Uterus (tissue), 4 donors: ENCODE results near the gene ZBTB11. TPM values are rescaled to one million over a fixed set of nuclear protein-coding genes. Genes with fewer than 3 reads are reported as not detected.
"Not testable (repeated sequence)": the region's sequence is repeated elsewhere in the genome, so short reads cannot be mapped to it uniquely, and the experiment has no call there.

ENCODE experiments used
- DNase-seq, 2 donors: peaks; one replicate each; pipeline ENCODE4 v3.0.0-alpha.2; 2019 to 2020
- H3K27ac ChIP-seq, 2 donors: fragments of 200-600 bp; sonication (generic); 1 replicate in 1 of 2; 2 replicates in 1 of 2; pipeline ENCODE4 v1.5.1; 2016 to 2018
- H3K27me3 ChIP-seq, 2 donors: fragments of 200-600 bp; sonication (generic); one replicate each; pipeline ENCODE4 v1.5.1; 2018 to 2019; ENCODE audit warnings: control low read depth in 1 of 2
- H3K36me3 ChIP-seq, 2 donors: fragments of 200-600 bp; sonication (generic); one replicate each; pipeline ENCODE4 v1.5.1; 2019; ENCODE audit warnings: control low read depth in 1 of 2
- H3K4me1 ChIP-seq, 2 donors: fragments of 200-600 bp; sonication (generic); one replicate each; pipeline ENCODE4 v1.5.1; 2018 to 2019; ENCODE audit warnings: control low read depth in 1 of 2
- H3K4me3 ChIP-seq, 2 donors: fragments of 200-600 bp; sonication (generic); 1 replicate in 1 of 2; 2 replicates in 1 of 2; pipeline ENCODE4 v1.5.1; 2018 to 2019; ENCODE audit warnings: mild to moderate bottlenecking in 1 of 2
- H3K9me3 ChIP-seq, 2 donors: fragments of 200-600 bp; sonication (generic); one replicate each; pipeline ENCODE4 v1.5.1; 2019; ENCODE audit warnings: control low read depth in 1 of 2
- POLR2A ChIP-seq, 2 donors: fragments of 450-650 bp; IDR thresholded peaks; one replicate each; pipeline ENCODE4 v1.6.1; 2016; ENCODE audit warnings: antibody characterized with exemption in 2 of 2, mild to moderate bottlenecking in 1 of 2, moderate library complexity in 1 of 2
- intact Hi-C: fragments of 100-400 bp; cut with DNase I; formaldehyde crosslinking; loops from one replicate; pipeline ENCODE4 v1.15.1; 2023; ENCODE audit warnings: low total_unique reads
- total RNA-seq, 4 donors: library from RNA; depleted of rRNA in 3 of 4; stranded (reverse); fragments of >200 nt in 3 of 4; gene quantifications; one replicate each; pipeline versions ENCODE4 v1.1.0 to v1.2.4, GENCODE V29; 2014 to 2023
- TF ChIP-seq, protein P1 (sequence below), 4 experiments: fragments of 200-600 bp in 2 of 4; fragments of 450-650 bp in 2 of 4; sonication (generic) in 2 of 4; IDR thresholded peaks; one replicate each; pipeline ENCODE4 v1.5.1; 2016 to 2019; ENCODE audit warnings: antibody characterized with exemption in 4 of 4, mild to moderate bottlenecking in 2 of 4, moderate library complexity in 1 of 4
- donor health status: DM: yes; HTN: yes; CAD: no.

ZBTB11 gene
- total RNA-seq, 4 donors from 2014 or later: 16.1 to 42.0 (median 25.7) TPM

DNA sequence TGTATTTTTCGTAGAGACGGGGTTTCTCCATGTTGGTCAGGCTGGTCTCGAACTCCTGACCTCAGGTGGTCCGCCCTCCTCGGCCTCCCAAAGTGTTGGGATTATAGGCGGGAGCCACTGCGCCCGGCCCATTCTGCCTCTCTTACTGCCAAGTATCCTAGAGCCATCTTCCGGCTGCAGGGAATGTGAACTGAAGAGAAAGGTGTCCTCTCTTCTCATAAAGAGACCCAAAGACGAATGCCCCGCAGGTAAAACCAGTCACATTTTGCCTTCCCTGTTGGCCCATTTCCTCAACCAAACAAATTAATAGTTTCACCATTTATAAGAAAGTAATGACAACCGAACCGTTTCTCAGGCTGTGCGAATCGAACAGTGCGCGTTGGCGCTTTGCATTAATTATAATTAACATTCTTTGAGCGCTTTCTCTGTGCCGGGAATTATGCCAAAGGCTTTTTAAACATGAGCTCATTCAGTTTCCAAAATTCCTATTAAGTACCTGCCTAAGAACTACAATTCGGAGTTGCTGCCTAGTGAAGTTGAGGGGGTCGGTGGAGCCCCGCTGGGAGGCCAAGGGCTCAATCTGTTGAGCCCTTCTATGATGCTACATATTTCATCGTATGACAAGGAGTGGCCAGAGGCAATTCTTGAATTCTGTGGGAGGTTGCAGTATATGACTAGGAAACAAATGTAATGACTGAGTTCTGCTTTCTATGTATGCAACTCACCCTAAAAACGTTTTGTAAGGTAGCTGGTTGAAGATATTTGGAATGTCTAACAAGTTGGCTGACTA lies 10.4 kb upstream of the ZBTB11 start:
- intact Hi-C loops: no loop called here
- DNase-seq: no peak
- Histone ChIP-seq H3K27me3 (no peaks in the 10 kb centered on the region), H3K9me3 (no peaks in the 10 kb centered on the region), H3K4me1 (no peaks in the 10 kb centered on the region), H3K4me3 (peak overlapping the region; percentile 56 to 77), H3K36me3 (no peaks in the 10 kb centered on the region), H3K27ac (peak overlapping the region; percentile 92 to 98)
- no peak for TF ChIP-seq POLR2A (IDR thresholded peaks at IDR 0.05)
- TF ChIP-seq, protein P1, sequence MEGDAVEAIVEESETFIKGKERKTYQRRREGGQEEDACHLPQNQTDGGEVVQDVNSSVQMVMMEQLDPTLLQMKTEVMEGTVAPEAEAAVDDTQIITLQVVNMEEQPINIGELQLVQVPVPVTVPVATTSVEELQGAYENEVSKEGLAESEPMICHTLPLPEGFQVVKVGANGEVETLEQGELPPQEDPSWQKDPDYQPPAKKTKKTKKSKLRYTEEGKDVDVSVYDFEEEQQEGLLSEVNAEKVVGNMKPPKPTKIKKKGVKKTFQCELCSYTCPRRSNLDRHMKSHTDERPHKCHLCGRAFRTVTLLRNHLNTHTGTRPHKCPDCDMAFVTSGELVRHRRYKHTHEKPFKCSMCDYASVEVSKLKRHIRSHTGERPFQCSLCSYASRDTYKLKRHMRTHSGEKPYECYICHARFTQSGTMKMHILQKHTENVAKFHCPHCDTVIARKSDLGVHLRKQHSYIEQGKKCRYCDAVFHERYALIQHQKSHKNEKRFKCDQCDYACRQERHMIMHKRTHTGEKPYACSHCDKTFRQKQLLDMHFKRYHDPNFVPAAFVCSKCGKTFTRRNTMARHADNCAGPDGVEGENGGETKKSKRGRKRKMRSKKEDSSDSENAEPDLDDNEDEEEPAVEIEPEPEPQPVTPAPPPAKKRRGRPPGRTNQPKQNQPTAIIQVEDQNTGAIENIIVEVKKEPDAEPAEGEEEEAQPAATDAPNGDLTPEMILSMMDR (IDR thresholded peaks at IDR 0.05): no peak

DNA sequence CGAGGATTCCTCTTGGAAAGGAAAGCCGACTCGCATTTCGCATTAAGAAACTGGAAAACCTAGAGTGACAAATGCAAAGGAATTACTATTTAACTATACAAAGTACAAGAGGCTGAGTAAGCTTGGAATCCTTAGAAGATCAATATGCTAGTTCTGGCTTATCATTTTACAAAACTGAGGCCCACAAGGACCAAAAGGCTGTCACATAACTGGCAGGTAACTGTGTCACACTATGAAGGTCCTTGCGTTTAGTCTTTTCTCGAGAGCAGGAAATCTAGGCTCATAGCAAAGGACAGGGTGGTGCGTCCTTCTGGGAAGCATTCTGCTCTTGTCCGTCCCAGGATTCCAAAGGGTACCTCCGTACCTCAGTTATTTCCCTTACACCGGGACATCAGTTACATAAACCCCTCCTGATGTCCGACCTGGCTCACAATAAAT lies 9.0 kb upstream of the ZBTB11 start:
- TF ChIP-seq, protein P1 (IDR thresholded peaks at IDR 0.05): no peak
- no peak for TF ChIP-seq POLR2A (IDR thresholded peaks at IDR 0.05)
- DNase-seq: no peak
- intact Hi-C loops: no loop called here
- Histone ChIP-seq H3K4me3 (peak overlapping the region; percentile 56 to 77), H3K4me1 (no peaks in the 10 kb centered on the region), H3K36me3 (no peaks in the 10 kb centered on the region), H3K27ac (peak overlapping the region; percentile 92 to 98), H3K9me3 (no peaks in the 10 kb centered on the region), H3K27me3 (no peaks in the 10 kb centered on the region)

DNA sequence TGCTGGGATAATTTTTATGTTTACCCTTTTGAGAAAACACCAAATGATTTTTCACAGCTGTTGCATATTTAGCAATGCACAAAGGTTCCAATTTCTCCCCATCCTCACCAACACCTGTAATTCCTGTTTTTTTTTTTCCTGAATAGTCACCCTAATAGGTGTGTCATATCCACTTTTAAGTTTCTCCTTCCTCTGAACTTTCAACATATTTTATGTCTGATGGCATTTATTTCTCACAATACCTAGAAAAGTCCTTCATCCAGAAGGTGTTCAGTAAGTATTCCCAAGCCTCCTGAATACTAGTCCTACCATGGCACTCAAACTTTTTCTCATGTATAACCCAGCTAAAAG lies 8.1 kb upstream of the ZBTB11 start:
- DNase-seq: no peak
- TF ChIP-seq POLR2A (IDR thresholded peaks at IDR 0.05): no peak
- TF ChIP-seq, protein P1 (IDR thresholded peaks at IDR 0.05): no peak
- Histone ChIP-seq H3K27me3 (no peaks in the 10 kb centered on the region), H3K27ac (peak overlapping the region; percentile 92 to 98), H3K36me3 (no peaks in the 10 kb centered on the region), H3K4me3 (peak overlapping the region; percentile 56 to 77), H3K4me1 (no peaks in the 10 kb centered on the region), H3K9me3 (no peaks in the 10 kb centered on the region)
- intact Hi-C loops: no loop called here

DNA sequence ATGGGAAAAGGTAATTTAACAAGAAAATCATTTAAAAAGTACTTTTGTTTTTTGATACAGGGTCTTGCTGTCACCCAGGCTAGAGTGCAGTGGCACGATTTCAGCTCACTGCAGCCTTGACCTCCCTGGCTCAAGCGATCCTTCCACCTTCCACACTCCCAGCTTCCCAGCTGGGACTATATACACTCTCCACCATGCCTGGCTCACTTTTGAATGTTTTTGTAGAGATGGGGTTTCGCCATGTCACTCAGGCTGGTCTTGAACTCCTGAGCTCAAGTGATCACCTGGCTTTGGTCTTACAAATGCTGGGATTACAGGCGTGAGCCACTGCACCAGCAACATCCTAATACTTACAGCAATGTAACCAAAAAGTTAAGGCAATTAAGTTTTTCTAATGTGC lies 3.5 kb upstream of the ZBTB11 start:
- H3K36me3 ChIP-seq: no peaks in the 10 kb centered on the region
- DNase-seq: no peak

DNA sequence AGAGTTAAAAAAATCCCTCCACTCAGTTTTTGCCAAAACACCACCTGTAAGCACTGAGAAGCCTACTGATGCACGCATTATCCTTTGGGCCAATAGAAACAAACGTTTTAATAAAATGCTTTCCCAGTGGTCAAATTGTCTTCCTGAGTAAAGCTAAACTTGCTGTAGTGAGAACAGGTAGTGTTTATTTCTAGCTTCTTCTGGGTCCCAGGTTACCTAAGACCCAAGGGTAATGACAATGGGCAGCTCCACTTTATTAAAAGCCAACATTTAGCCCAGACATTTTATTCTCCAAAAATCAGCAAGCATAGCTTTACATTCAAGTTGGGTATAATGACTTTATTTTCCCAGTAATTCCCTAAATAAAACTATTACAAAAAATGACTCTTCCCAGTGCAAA lies 1.9 kb upstream of the ZBTB11 start:
- H3K27ac ChIP-seq, H3K9me3 ChIP-seq, H3K36me3 ChIP-seq, H3K4me3 ChIP-seq, DNase-seq, H3K27me3 ChIP-seq, H3K4me1 ChIP-seq: not testable (repeated sequence)
- intact Hi-C loops: loop anchor here (10.0 kb wide), 1 partner anchor 104 kb away; the partner anchor contains the start of gene PCNP

More for the DNA sequence above, 3.5 kb upstream of the ZBTB11 start:
- H3K27ac ChIP-seq: no peak overlapping the region
- peaks cover 0 to 7% of the 10 kb centered on the region in 2 donors for H3K4me1 ChIP-seq
- intact Hi-C loops: no loop called here
- no peak for TF ChIP-seq POLR2A (IDR thresholded peaks at IDR 0.05)
- H3K27me3 ChIP-seq: no peaks in the 10 kb centered on the region
- no peak overlapping the region for H3K4me3 ChIP-seq
- H3K9me3 ChIP-seq: no peaks in the 10 kb centered on the region

DNA sequence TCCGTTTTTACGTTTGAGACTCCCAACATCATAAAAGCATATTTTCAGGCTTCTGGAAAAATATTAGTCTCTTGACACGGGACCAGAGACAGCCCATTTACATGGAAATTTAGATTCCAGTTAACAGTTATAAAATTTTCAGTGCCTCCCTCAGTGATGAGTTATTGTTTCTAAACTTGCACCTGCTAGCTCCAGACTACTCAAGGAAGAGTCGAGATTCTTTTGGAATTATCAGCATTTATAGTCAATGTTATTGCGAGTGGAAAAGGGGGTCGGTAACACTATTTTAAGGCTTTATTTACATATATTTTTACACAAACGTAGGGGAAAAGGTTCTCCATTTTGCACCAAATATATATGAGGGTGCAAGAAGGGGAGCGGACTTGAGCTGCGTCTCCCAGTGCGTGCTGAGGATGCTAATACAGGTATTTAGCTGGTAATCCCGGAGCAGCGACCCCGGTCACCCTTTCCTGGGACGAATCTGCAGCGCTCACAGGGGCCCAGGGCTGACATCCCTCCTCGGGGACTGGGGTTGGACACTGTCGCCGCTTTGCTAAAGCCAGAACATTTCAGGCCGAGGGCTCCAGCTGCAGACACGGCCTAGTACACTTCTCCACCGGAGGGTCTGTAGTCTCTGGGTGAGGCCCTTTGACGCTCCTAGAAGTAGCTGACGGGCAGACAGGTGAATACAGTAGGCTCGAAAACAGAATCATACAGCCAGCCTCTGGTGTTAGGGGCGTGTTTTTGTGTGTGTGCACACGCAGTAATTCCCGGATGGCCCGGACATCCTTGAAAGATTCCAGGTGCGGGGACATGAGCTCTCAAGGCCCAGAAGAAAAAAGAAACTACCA lies 729 bp upstream of the ZBTB11 start:
- peak; percentile 28 to 37 for DNase-seq

More for the DNA sequence above, 729 bp upstream of the ZBTB11 start:
- Histone ChIP-seq H3K27me3 (no peaks in the 10 kb centered on the region), H3K27ac (peak overlapping the region; percentile 57 to 92), H3K9me3 (no peaks in the 10 kb centered on the region), H3K4me1 (peaks cover 0 to 7% of the 10 kb centered on the region in 2 donors), H3K36me3 (no peaks in the 10 kb centered on the region), H3K4me3 (peak overlapping the region; percentile 20 to 95)
- intact Hi-C loops: loop anchor here (10.0 kb wide), 1 partner anchor 103 kb away; the partner anchor contains the start of gene PCNP
- TF ChIP-seq, protein P1 (IDR thresholded peaks at IDR 0.05): no peak
